IPS DF 6.9 (cell line): ENCODE data around the gene ACSL5.

Experiments
- DNase-seq: peaks from one replicate; pipeline ENCODE4 v3.0.0-alpha.2; 2013; ENCODE audit warnings: low read depth, low spot score
- H3K27ac ChIP-seq: one replicate; pipeline ENCODE4 v1.5.1; 2013; ENCODE audit warnings: low read length, control low read depth
- H3K27me3 ChIP-seq: 2 replicates; pipeline ENCODE4 v1.6.1; 2013; ENCODE audit warnings: mild to moderate bottlenecking, low read length; ENCODE audit not compliant: control insufficient read depth, insufficient read depth
- H3K36me3 ChIP-seq: 2 replicates; pipeline ENCODE4 v1.6.1; 2013; ENCODE audit warnings: low read length; ENCODE audit not compliant: control insufficient read depth, insufficient read depth
- H3K4me1 ChIP-seq: 2 replicates; pipeline ENCODE4 v1.6.1; 2013; ENCODE audit warnings: low read length; ENCODE audit not compliant: control insufficient read depth, insufficient read depth
- H3K4me3 ChIP-seq: 2 replicates; pipeline ENCODE4 v1.5.1; 2013; ENCODE audit warnings: mild to moderate bottlenecking, low read length
- H3K9me3 ChIP-seq: 2 replicates; pipeline ENCODE4 v1.6.1; 2013; ENCODE audit warnings: low read length, inconsistent platforms; ENCODE audit not compliant: control insufficient read depth, insufficient read depth
- WGBS: extraction: QIAGEN DNeasy Blood & Tissue Kit; methylation state at CpG from one replicate; pipeline ENCODE4 v1.1.7; 2013; ENCODE audit warnings: mixed read lengths, missing lambda C conversion rate; ENCODE audit not compliant: insufficient read length, insufficient coverage; 5-methylcytosine and 5-hydroxymethylcytosine counted together

Gene ACSL5, protein sequence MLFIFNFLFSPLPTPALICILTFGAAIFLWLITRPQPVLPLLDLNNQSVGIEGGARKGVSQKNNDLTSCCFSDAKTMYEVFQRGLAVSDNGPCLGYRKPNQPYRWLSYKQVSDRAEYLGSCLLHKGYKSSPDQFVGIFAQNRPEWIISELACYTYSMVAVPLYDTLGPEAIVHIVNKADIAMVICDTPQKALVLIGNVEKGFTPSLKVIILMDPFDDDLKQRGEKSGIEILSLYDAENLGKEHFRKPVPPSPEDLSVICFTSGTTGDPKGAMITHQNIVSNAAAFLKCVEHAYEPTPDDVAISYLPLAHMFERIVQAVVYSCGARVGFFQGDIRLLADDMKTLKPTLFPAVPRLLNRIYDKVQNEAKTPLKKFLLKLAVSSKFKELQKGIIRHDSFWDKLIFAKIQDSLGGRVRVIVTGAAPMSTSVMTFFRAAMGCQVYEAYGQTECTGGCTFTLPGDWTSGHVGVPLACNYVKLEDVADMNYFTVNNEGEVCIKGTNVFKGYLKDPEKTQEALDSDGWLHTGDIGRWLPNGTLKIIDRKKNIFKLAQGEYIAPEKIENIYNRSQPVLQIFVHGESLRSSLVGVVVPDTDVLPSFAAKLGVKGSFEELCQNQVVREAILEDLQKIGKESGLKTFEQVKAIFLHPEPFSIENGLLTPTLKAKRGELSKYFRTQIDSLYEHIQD

DNA sequence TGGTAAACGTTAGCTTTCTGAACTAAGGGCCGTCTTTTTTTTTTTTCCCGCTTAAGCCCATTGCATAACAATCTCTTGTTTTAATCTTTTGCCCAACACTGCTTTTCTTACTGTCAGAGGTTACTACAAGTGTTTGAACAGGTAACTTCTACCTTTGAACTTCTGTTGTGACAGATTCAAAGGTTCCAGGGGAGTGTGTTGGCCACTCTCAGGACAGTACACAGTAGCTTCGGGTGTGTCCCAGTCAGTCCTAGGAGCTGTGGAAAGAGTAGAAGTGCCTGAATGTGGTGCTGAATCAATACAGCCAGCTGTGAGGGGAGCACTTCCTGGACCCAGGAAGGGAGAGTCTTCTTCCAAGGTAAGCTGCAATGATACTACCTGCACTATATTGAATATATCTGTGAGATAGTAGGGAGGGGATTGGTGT is at the start of gene ACSL5:
Gene ACSL5 (plus strand): TSS at position 205 of the 427 bp plus-strand sequence. CDS start 20,831 bp downstream, outside the sequence.
- Histone ChIP-seq H3K27ac (no peak within 1 kb of the TSS), H3K4me3 (no peak within 1 kb of the TSS), H3K9me3 (no peaks in the 10 kb centered on the region), H3K27me3 (no peaks in the 10 kb centered on the region), H3K4me1 (no peaks in the 10 kb centered on the region), H3K36me3 (no peaks in the 10 kb centered on the region)
- no CpG with 5 or more reads among the region's 4 CpGs for WGBS
- no peak for DNase-seq

DNA sequence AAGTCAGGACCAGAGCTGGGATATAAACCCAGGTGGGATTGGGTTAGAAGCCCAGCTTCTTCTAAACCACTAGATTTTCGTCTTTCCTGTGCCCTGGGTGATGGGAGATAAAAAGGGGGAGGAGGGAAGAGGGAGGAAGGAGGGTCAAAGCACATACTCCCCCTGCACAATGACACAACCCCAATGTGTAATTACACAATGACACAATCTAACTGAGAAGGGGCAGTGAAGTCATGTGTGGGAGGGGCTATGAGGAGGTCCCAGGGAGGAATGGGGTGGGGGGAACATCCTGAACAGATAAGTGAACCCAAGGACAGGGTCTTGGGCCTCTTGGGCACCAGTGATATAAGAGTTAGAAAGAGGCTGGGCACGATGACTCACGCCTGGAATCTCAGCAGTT is 46.2 kb upstream of the ACSL5 start:
- no CpG with 5 or more reads among the region's 3 CpGs for WGBS
- Histone ChIP-seq H3K27me3 (no peaks in the 10 kb centered on the region), H3K4me1 (no peaks in the 10 kb centered on the region), H3K36me3 (no peaks in the 10 kb centered on the region), H3K9me3 (no peaks in the 10 kb centered on the region), H3K27ac (no peak overlapping the region), H3K4me3 (no peak overlapping the region)
- DNase-seq, result no peak

DNA sequence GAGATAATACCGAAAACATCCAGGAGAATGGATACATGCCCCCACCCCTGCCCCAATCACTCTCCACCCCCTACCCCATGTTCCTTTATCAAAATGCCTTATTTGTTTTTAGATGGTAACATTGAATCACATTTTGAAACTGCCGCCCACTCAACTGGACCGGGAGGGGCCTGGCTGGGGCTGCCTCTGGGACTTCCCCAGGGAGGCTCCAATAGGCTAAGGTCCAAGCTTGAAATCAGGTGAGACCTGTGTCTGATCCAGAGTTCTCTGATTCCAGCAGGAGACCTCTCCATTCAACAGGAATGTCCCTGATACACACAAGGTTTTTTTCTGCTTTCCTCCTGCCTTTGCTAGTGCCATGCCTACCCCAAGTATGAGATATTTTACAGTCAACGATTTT is 43.8 kb upstream of the ACSL5 start:
- Histone ChIP-seq H3K4me3 (no peak overlapping the region), H3K27ac (no peak overlapping the region), H3K9me3 (no peaks in the 10 kb centered on the region), H3K27me3 (no peaks in the 10 kb centered on the region), H3K36me3 (no peaks in the 10 kb centered on the region), H3K4me1 (no peaks in the 10 kb centered on the region)
- no CpG with 5 or more reads among the region's 4 CpGs for WGBS
- DNase-seq, result no peak

DNA sequence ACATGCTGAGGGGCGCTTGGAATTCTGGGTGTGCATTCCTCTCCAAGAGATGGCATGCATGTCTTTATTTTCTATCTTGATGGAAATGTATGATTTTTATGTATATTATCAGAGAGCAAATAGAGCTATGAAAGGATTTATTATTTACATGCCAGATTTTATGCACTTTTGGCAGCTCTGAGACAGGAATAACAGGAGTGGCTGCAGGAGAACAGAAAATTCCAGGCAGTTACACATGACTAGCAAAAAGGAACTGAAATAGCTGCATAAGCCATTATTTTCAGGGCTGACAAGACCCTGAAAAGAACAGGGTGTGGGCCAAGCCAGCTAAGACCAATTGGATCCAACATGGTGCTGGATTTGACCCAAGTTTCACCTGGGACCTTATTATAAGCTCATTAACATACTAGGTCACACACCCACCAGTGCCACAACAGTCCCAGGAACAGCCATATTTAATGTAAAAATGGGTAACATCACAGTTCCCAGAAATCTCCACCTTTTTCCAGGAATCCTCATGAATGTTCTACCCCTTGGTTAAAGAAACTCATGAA is 43.2 kb upstream of the ACSL5 start:
- Histone ChIP-seq H3K4me3 (no peak overlapping the region), H3K4me1 (no peaks in the 10 kb centered on the region), H3K27ac (no peak overlapping the region), H3K36me3 (no peaks in the 10 kb centered on the region), H3K27me3 (no peaks in the 10 kb centered on the region), H3K9me3 (no peaks in the 10 kb centered on the region)
- no CpG with 5 or more reads among the region's 1 CpG for WGBS
- no peak for DNase-seq

DNA sequence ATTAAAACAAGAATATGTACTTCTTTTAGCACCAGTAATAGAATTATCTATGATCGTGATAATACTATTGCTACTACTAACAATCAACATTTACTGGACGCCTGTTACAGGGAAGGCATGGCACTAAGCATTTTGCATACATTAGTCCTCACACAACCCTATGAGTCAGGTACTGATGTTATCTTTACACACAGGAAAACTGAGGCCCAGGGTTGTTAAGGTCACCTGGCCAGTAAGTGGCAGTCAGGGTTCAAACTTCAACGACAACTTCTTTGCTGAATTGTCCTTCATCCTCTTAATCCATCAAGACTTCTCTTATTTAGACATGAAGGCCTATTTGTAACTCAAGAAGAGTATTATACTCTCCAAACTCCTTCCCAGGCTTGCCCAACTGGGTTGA is 41.9 kb upstream of the ACSL5 start:
- H3K27ac ChIP-seq, result no peak overlapping the region
- H3K4me1 ChIP-seq, result no peaks in the 10 kb centered on the region

DNA sequence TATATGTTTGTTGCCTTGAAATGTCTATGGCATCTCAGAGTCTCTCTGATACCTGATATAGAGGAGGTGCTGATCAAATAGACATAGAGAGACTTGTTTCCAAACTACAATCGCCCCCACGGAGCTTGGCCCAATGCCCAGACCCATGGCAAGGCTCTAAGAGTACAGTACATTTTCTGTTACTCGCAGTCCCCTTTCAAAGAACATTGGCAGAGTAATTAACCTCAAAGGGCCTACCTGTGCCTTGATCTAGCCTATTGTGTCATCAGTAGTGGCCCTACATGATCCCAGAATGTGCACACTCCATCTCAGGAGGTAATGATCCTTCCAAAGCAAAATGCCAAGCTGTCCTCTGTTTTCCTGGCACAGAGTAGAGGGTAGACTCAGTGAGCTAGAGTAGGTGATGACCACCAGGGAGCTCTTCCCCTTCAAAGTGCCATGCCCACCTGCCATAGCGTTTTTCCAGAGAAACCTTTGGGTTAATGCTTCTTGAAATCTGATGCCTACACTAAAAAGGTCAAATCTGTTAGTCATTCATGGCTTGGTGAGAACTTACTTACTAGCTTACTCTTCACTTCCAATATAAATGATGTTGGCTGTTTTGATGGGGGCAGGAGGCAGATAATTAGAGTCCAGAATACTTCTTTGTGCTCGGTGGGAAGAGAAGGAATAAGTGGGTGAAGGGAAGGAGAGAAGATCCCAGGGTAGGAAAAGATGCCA is 41.2 kb upstream of the ACSL5 start:
- no CpG with 5 or more reads among the region's 5 CpGs for WGBS
- Histone ChIP-seq H3K27ac (no peak overlapping the region), H3K36me3 (no peaks in the 10 kb centered on the region), H3K4me3 (no peak overlapping the region), H3K9me3 (no peaks in the 10 kb centered on the region), H3K27me3 (no peaks in the 10 kb centered on the region), H3K4me1 (no peaks in the 10 kb centered on the region)
- DNase-seq, result no peak

More for the DNA sequence above, 41.9 kb upstream of the ACSL5 start:
- H3K4me3 ChIP-seq, result no peak overlapping the region
- H3K27me3 ChIP-seq, result no peaks in the 10 kb centered on the region
- WGBS, result no CpG with 5 or more reads among the region's 3 CpGs
- no peak for DNase-seq
- H3K36me3 ChIP-seq, result no peaks in the 10 kb centered on the region
- H3K9me3 ChIP-seq, result no peaks in the 10 kb centered on the region

DNA sequence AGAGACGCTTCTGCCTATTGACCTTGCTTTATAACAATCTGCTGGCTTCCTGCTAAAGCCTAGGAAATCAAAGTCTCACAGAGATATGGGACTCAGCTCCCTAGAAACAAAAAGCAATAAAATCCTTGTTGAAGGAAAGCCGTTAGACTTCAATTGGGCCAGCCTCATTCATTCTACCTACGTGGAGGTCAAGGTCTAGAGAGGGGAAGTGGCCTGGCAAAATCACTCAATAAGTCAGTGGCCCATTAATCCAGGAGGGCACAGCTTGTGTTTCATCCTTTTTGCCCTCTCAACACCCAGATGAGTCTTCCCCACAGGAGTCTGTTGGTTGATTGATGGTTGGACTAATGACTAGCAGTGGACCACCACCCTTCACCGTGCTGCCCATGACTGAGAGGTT is 40.5 kb upstream of the ACSL5 start:
- DNase-seq, result no peak
- no peaks in the 10 kb centered on the region for H3K27me3 ChIP-seq
- H3K4me3 ChIP-seq, result no peak overlapping the region
- H3K4me1 ChIP-seq, result no peaks in the 10 kb centered on the region
- no peaks in the 10 kb centered on the region for H3K36me3 ChIP-seq
- H3K27ac ChIP-seq, result no peak overlapping the region
- WGBS, result no CpG with 5 or more reads among the region's 4 CpGs
- H3K9me3 ChIP-seq, result no peaks in the 10 kb centered on the region

DNA sequence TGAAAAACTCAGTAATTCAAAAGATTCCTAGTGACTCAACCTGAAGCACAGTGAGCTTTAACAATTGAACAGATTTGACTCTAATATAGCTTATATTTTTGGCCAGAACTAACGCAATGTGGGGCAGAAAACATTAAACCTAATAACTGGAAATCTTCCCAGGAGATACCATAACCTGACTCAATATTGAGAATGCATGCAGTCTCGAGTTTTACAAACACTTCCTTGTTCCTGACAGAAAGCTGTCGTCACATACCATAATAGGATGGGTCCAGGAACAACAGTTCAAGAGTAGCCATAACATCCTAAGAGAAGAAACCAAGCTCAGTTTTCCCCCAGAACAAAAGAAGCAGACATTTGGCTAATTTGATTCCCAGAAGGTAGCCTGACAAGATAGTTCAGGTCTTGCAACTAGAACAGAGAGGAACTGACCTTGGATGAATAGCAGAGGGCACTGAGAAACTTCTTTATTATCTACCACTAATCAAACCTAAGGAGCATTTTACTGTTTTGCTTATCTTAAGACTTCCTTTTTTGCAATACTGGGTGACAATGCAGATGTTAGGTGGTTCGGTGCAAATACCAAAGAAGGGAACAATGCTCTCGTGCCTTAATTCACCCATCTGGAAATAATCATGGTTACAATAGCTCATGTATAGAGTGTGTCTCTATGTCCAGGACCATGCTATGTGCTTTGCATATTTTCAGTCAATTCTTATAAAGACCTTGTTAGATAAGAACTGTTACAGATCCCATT is 38.6 kb upstream of the ACSL5 start:
- H3K36me3 ChIP-seq, result no peaks in the 10 kb centered on the region
- no peaks in the 10 kb centered on the region for H3K4me1 ChIP-seq
- no CpG with 5 or more reads among the region's 5 CpGs for WGBS
- DNase-seq, result no peak
- no peak overlapping the region for H3K4me3 ChIP-seq
- H3K27me3 ChIP-seq, result no peaks in the 10 kb centered on the region
- H3K9me3 ChIP-seq, result no peaks in the 10 kb centered on the region
- no peak overlapping the region for H3K27ac ChIP-seq

DNA sequence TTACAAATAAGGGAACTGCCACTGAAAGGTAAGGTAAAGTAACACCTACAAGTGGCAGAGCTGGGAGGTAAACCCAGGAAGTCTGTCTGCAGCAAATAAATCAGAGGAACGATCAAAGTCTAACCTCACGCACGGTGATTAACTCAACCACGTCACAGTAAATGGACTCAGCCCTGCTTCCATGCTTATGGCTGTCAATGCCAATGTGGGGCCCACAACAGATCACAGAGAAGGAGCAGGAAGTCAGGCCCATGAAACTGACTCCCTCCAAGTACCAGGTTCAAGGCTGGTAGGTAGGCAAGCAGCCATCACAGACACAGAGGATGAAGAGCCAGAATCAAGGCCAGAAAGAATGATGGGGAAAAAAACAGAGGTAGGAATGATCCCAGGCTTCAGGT is 38.0 kb upstream of the ACSL5 start:
- Histone ChIP-seq H3K27me3 (no peaks in the 10 kb centered on the region), H3K27ac (no peak overlapping the region), H3K36me3 (no peaks in the 10 kb centered on the region), H3K4me3 (no peak overlapping the region), H3K4me1 (no peaks in the 10 kb centered on the region), H3K9me3 (no peaks in the 10 kb centered on the region)
- no peak for DNase-seq
- no CpG with 5 or more reads among the region's 4 CpGs for WGBS
